GM18520 (cell line): ENCODE data around the gene ANO9.

Experiments used
- ATAC-seq: cut with Tn5 transposase; IDR thresholded peaks from one replicate; pipeline ENCODE4 v1.9.1; 2021; ENCODE audit not compliant: unreplicated experiment

ANO9 gene

GRCh38 chr11:452916-453527 is 11.2 kb upstream of the ANO9 start:
- no peak for ATAC-seq

GRCh38 chr11:452203-452744 is 10.5 kb upstream of the ANO9 start:
- ATAC-seq = no peak

GRCh38 chr11:451738-452137 is 9.9 kb upstream of the ANO9 start:
- no peak for ATAC-seq

GRCh38 chr11:450809-451451 is 9.1 kb upstream of the ANO9 start:
- peak; percentile 1 for ATAC-seq

GRCh38 chr11:449889-450808 is 8.3 kb upstream of the ANO9 start, which contains the start of gene PTDSS2:
TSS of gene PTDSS2 (plus strand) at chr11:450279. CDS start at chr11:450456, 177 bp downstream.
- ATAC-seq = peak; percentile 60

GRCh38 chr11:447923-448731 is 6.3 kb upstream of the ANO9 start:
- peak; percentile 32 for ATAC-seq

- no peak for ATAC-seq
Measured at GRCh38 chr11:446891-447290, 5.1 kb upstream of the ANO9 start.

- ATAC-seq = no peak
Measured at GRCh38 chr11:445765-446588, 4.2 kb upstream of the ANO9 start.

- no peak for ATAC-seq
Measured at GRCh38 chr11:444396-445144, 2.8 kb upstream of the ANO9 start.

- ATAC-seq = no peak
Measured at GRCh38 chr11:443542-444199, 1.9 kb upstream of the ANO9 start.

- ATAC-seq = no peak
Measured at GRCh38 chr11:442611-443081, 835 bp upstream of the ANO9 start.

GRCh38 chr11:441043-441417 is 781 bp downstream of the ANO9 start:
- no peak for ATAC-seq

- ATAC-seq = no peak
Measured at GRCh38 chr11:440065-441042, 1.5 kb downstream of the ANO9 start.

- ATAC-seq = no peak
Measured at GRCh38 chr11:439315-440064, 2.3 kb downstream of the ANO9 start.

GRCh38 chr11:438101-438844 is 3.5 kb downstream of the ANO9 start:
- no peak for ATAC-seq
